NB4 (cell line): ENCODE results near the gene PYROXD2.

Experiments used
- CTCF ChIP-seq: IDR thresholded peaks from one replicate; pipeline ENCODE4 v1.5.1; 2012; ENCODE audit warnings: low read depth, low read length
- MAX ChIP-seq: IDR thresholded peaks from 2 replicates; pipeline ENCODE4 v1.6.1; 2011; ENCODE audit warnings: low read depth, low read length
- POLR2A ChIP-seq: IDR thresholded peaks from 2 replicates; pipeline ENCODE4 v1.6.1; 2011; ENCODE audit warnings: mild to moderate bottlenecking; ENCODE audit not compliant: insufficient read length; ENCODE audit errors: extremely low read depth

GRCh38 chr10:98338896-98339295 is 76.1 kb downstream of the PYROXD2 start:
- no peak for TF ChIP-seq POLR2A
- no peak for TF ChIP-seq CTCF
- TF ChIP-seq MAX: no peak
